A549 (cell line): Measurements from ENCODE around the gene GAMT. TPM values are rescaled to one million over a fixed set of nuclear protein-coding genes. Genes with fewer than 3 reads are reported as not detected.

Source experiments
- ATAC-seq, 2 experiments: fragments of 200-7000 bp in 1 of 2; fragments of >200 bp in 1 of 2; cut with Nextera tagmentation in 1 of 2; cut with Tn5 transposase in 1 of 2; 3 replicates each; pipeline versions ENCODE4 v1.8.0 to v1.9.1; 2018 to 2020; ENCODE audit warnings: mild to moderate bottlenecking in 1 of 2, moderate library complexity in 1 of 2
- CTCF ChIA-PET: fragments of 300-600 bp; sonication (Branson Sonifier 250); formaldehyde crosslinking; extraction: SDS; loops from one replicate; lab custom pipeline; 2021; ENCODE audit warnings: antibody characterized with exemption, inconsistent platforms; lab: Yijun Ruan, JAX
- POLR2A ChIA-PET: fragments of 350-600 bp; formaldehyde crosslinking; extraction: SDS; loops from one replicate; lab custom pipeline; 2021; ENCODE audit warnings: antibody characterized with exemption, inconsistent platforms; lab: Yijun Ruan, JAX
- DNase-seq, 2 experiments: peaks; one replicate each; pipeline versions ENCODE4 v3.0.0 to v3.0.0-alpha.2; 2011 to 2016; ENCODE audit warnings: low read depth in 1 of 2, low spot score in 1 of 2
- FAIRE-seq: peaks from 2 replicates; lab custom pipeline; 2011; peaks lifted over from hg19 to GRCh38; lab: Jason Lieb, UNC
- H3K27ac ChIP-seq, 2 experiments: fragments of >200 bp; sonication (Bioruptor Twin); formaldehyde crosslinking; 3 replicates each; pipeline ENCODE4 v1.5.1; 2016 to 2017
- H3K4me1 ChIP-seq: fragments of >200 bp; sonication (Bioruptor Twin); formaldehyde crosslinking; 3 replicates; pipeline ENCODE4 v1.6.1; 2016
- H3K4me2 ChIP-seq: fragments of >200 bp; sonication (Bioruptor Twin); formaldehyde crosslinking; 3 replicates; pipeline ENCODE4 v1.6.1; 2016
- H3K4me3 ChIP-seq: fragments of >200 bp; sonication (Bioruptor Twin); formaldehyde crosslinking; 3 replicates; pipeline ENCODE4 v1.5.1; 2016
- H3K9me3 ChIP-seq: fragments of >200 bp; sonication (Bioruptor Twin); formaldehyde crosslinking; 3 replicates; pipeline ENCODE4 v1.6.1; 2016
- CBX2 ChIP-seq: fragments of 200-600 bp; sonication (generic); IDR thresholded peaks from 2 replicates; pipeline ENCODE4 v1.6.1; 2016; ENCODE audit warnings: low read depth, mild to moderate bottlenecking, borderline replicate concordance
- CEBPB ChIP-seq, 2 experiments: fragments of >200 bp in 1 of 2; sonication (Bioruptor Twin) in 1 of 2; formaldehyde crosslinking in 1 of 2; IDR thresholded peaks; 2 replicates each; pipeline ENCODE4 v1.6.1; 2012 to 2016
- CTCF ChIP-seq: fragments of >200 bp; sonication (Bioruptor Twin); formaldehyde crosslinking; IDR thresholded peaks from 3 replicates; pipeline ENCODE4 v1.5.1; 2016
- E2F6 ChIP-seq: IDR thresholded peaks from 2 replicates; pipeline ENCODE4 v1.6.1; 2012; ENCODE audit warnings: low read depth, borderline replicate concordance
- EHF ChIP-seq: fragments of 250-450 bp; sonication (Bioruptor Pico); IDR thresholded peaks from 2 replicates; pipeline ENCODE4 v1.5.0; 2020; ENCODE audit warnings: mild to moderate bottlenecking
- EP300 ChIP-seq, 2 experiments: fragments of >200 bp; sonication (Bioruptor Twin); formaldehyde crosslinking; IDR thresholded peaks; 2 replicates in 1 of 2; 3 replicates in 1 of 2; pipeline ENCODE4 v1.6.1; 2016 to 2017
- GATA3 ChIP-seq: IDR thresholded peaks from 2 replicates; pipeline ENCODE4 v1.6.1; 2012; ENCODE audit warnings: borderline replicate concordance
- HDAC2 ChIP-seq: fragments of 200-600 bp; sonication (generic); IDR thresholded peaks from 2 replicates; pipeline ENCODE4 v1.6.1; 2016
- HES2 ChIP-seq: fragments of >200 bp; sonication (Bioruptor Twin); formaldehyde crosslinking; IDR thresholded peaks from 2 replicates; pipeline ENCODE4 v1.6.1; 2016
- HEYL ChIP-seq: fragments of 250-450 bp; sonication (Bioruptor Pico); IDR thresholded peaks from 2 replicates; pipeline ENCODE4 v1.8.0; 2021; ENCODE audit warnings: mild to moderate bottlenecking, moderate library complexity
- HOXA7 ChIP-seq: fragments of 250-450 bp; sonication (Bioruptor Pico); IDR thresholded peaks from 2 replicates; pipeline ENCODE4 v1.5.0; 2020; ENCODE audit warnings: mild to moderate bottlenecking, moderate library complexity
- HOXB13 ChIP-seq: fragments of 250-450 bp; sonication (Bioruptor Pico); IDR thresholded peaks from 2 replicates; pipeline ENCODE4 v1.5.0; 2020; ENCODE audit warnings: low read depth, mild to moderate bottlenecking, moderate library complexity
- KDM1A ChIP-seq: fragments of 200-600 bp; sonication (generic); IDR thresholded peaks from 2 replicates; pipeline ENCODE4 v1.6.1; 2016; ENCODE audit warnings: low read depth, mild to moderate bottlenecking
- MYC ChIP-seq: IDR thresholded peaks from 2 replicates; pipeline ENCODE4 v1.6.1; 2012; ENCODE audit warnings: mild to moderate bottlenecking, inconsistent platforms, low read length, improper control_type of control experiment, borderline replicate concordance
- NFE2L2 ChIP-seq: fragments of 150-350 bp; conservative IDR thresholded peaks from 2 replicates; pipeline ENCODE4 v1.6.1; 2014; ENCODE audit warnings: low read length
- REST ChIP-seq: fragments of 200-600 bp; sonication (generic); IDR thresholded peaks from 2 replicates; pipeline ENCODE4 v1.6.1; 2016; ENCODE audit warnings: antibody characterized with exemption, mild to moderate bottlenecking, moderate library complexity
- ZC3H11A ChIP-seq: fragments of 450-650 bp; IDR thresholded peaks from 2 replicates; pipeline ENCODE4 v1.6.1; 2014; ENCODE audit warnings: antibody characterized with exemption, mild to moderate bottlenecking
- WGBS: methylation state at CpG from one replicate; pipeline ENCODE4 v1.1.6; 2017; ENCODE audit errors: missing lambda C conversion rate; 5-methylcytosine and 5-hydroxymethylcytosine counted together
- polyA plus RNA-seq, 4 experiments: library from polyadenylated mRNA; depleted of rRNA in 3 of 4; stranded (reverse); fragments of >200 nt; fragmentation: RNase III in 1 of 4; extraction: RNeasy Plus Mini Kit Qiagen cat#74134 plus additional on column Dnase treatment in 1 of 4; gene quantifications; 2 replicates in 3 of 4; 3 replicates in 1 of 4; pipeline ENCODE4 v1.2.3, GENCODE V29; 2011 to 2017

The GAMT gene
- polyA plus RNA-seq, 2 of the 4 experiments (the other 2 are of a cell fraction) = 13.6 to 26.0 TPM

- no peak for TF ChIP-seq REST
- TF ChIP-seq HDAC2 = no peak
- TF ChIP-seq, all 56 proteins: peak for 0
Measured at GRCh38 chr19:1423436-1424191, 22.3 kb upstream of the GAMT start (continued).

GRCh38 chr19:1422943-1423342, 21.6 kb upstream of the GAMT start:
- no peak for FAIRE-seq
- ChIA-PET CTCF (interaction anchor here (0.6 to 1.4 kb wide), 3 partner anchors 10 to 21 kb away, joined by 3 to 4 read pairs (median 3); no protein-coding TSS in a partner anchor), POLR2A (no interaction called here)
- Histone ChIP-seq H3K4me2 (no peak overlapping the region), H3K9me3 (no peaks in the 10 kb centered on the region), H3K27ac (no peak overlapping the region), H3K4me1 (no peaks in the 10 kb centered on the region), H3K4me3 (no peak overlapping the region)
- 97% methylated on average over 24 of the region's 24 CpGs for WGBS
- DNase-seq = no peak
- ATAC-seq = no peak
- TF ChIP-seq ZC3H11A (no peak), HOXA7 (no peak), HOXB13 (CRISPR knock-in tag) (no peak), CBX2 (no peak), EP300 (IDR thresholded peaks at IDR 0.05) (no peak), CTCF (no peak), NFE2L2 (no peak), HES2 (no peak), EHF (CRISPR knock-in tag) (no peak), E2F6 (no peak)
- TF ChIP-seq, all 56 proteins: peak for 0

- ChIA-PET POLR2A (no interaction called here), CTCF (interaction anchor here (1.0 to 1.5 kb wide), 3 partner anchors 9 to 23 kb away, joined by 3 to 8 read pairs (median 3); no protein-coding TSS in a partner anchor)
- H3K4me3 ChIP-seq = no peak overlapping the region
- no peak overlapping the region for H3K4me2 ChIP-seq
- H3K27ac ChIP-seq = no peak overlapping the region
- DNase-seq = no peak
- H3K9me3 ChIP-seq = no peaks in the 10 kb centered on the region
- no peak for FAIRE-seq
- ATAC-seq = no peak
- TF ChIP-seq E2F6 = no peak
- TF ChIP-seq KDM1A = no peak
- TF ChIP-seq HEYL (CRISPR knock-in tag) = no peak
- no peak for TF ChIP-seq NFE2L2
- TF ChIP-seq MYC = no peak
- TF ChIP-seq GATA3 = no peak
- no peak for TF ChIP-seq CEBPB (IDR thresholded peaks at IDR 0.05)
- WGBS = 89% methylated on average over 13 of the region's 16 CpGs
- H3K4me1 ChIP-seq = no peaks in the 10 kb centered on the region
Measured at GRCh38 chr19:1422360-1422759, 21.0 kb upstream of the GAMT start.
